Activated B cell treated with CpG ODN at 0.5 μM for 24 hours (primary cell): Measurements from ENCODE around the gene C12orf57. TPM values are rescaled to one million over a fixed set of nuclear protein-coding genes. Genes with fewer than 3 reads are reported as not detected.

Source experiments
- ATAC-seq: fragments of 200-7000 bp; cut with Tn5 transposase; one replicate; pipeline ENCODE4 v1.10.0; 2021; ENCODE audit warnings: low read depth, mild to moderate bottlenecking, moderate library complexity
- CTCF ChIA-PET: fragments of 350-600 bp; sonication (Branson Sonifier 250); formaldehyde crosslinking; loops from one replicate; lab custom pipeline; 2021; ENCODE audit warnings: antibody characterized with exemption; lab: Charles Lee
- POLR2A ChIA-PET: fragments of 350-600 bp; sonication (Branson Sonifier 250); formaldehyde crosslinking; loops from one replicate; lab custom pipeline; 2021; ENCODE audit warnings: antibody characterized with exemption; lab: Charles Lee
- DNase-seq: peaks from one replicate; pipeline ENCODE4 v3.0.0; 2022
- H3K27ac Mint-ChIP-seq: one replicate; pipeline ENCODE4 v1.8.0; 2020; ENCODE audit warnings: mixed read lengths
- H3K27me3 Mint-ChIP-seq: one replicate; pipeline ENCODE4 v1.8.0; 2021; ENCODE audit warnings: mixed read lengths
- H3K36me3 Mint-ChIP-seq: one replicate; pipeline ENCODE4 v1.8.0; 2021; ENCODE audit warnings: low read depth, mixed read lengths
- H3K4me1 Mint-ChIP-seq: one replicate; pipeline ENCODE4 v1.8.0; 2021; ENCODE audit warnings: mixed read lengths
- H3K4me3 Mint-ChIP-seq: one replicate; pipeline ENCODE4 v1.8.0; 2020; ENCODE audit warnings: mild to moderate bottlenecking, mixed read lengths
- H3K9me3 Mint-ChIP-seq: one replicate; pipeline ENCODE4 v1.8.0; 2020; ENCODE audit warnings: mixed read lengths
- intact Hi-C: fragments of 100-400 bp; cut with micrococcal nuclease; formaldehyde crosslinking; loops from one replicate; pipeline ENCODE4 v1.15.1; 2024
- total RNA-seq: library from RNA; stranded (reverse); gene quantifications from 2 replicates; pipeline ENCODE4 v1.2.3, GENCODE V29; 2022
- TF ChIP-seq, protein P1 (sequence below): fragments of 200-600 bp; IDR thresholded peaks from one replicate; pipeline ENCODE4 v1.8.0; 2022; ENCODE audit warnings: antibody characterized with exemption, mild to moderate bottlenecking

Gene C12orf57, protein sequence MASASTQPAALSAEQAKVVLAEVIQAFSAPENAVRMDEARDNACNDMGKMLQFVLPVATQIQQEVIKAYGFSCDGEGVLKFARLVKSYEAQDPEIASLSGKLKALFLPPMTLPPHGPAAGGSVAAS
- 54.8 and 63.4 TPM in 2 replicates for total RNA-seq

DNA sequence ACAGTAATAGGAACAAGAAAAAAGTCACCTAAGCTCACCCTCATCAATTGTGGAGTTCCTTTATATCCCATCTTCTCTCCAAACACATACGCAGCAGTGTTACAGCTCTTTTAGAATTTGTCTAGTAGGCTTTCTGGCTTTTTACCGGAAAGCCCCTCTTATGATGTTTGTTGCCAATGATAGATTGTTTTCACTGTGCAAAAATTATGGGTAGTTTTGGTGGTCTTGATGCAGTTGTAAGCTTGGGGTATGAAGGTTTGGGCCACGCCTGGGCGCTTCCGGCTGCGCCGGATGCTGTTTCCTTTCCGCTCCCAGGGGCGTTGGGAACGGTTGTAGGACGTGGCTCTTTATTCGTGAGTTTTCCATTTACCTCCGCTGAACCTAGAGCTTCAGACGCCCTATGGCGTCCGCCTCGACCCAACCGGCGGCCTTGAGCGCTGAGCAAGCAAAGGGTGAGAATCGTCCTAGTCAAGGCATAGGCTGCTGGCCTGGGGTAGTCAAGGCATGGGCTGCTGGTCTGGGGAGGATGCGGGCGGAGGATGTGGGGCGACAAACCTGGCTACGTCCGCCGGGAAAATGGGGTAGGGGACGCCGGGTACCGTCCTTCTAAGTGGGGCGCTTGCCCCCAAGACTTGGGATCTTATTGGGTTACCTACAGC, at the start of gene C12orf57, which contains the start of gene RNU7-1:
TSS of gene C12orf57 (plus strand) at position 301 of the 659 bp plus-strand sequence. CDS start at position 401, 100 bp downstream.
TSS of gene RNU7-1 (plus strand) at position 95 of the 659 bp plus-strand sequence.
- ATAC-seq = peak; percentile 63
- peak; percentile 73 for DNase-seq
- POLR2A ChIA-PET = interaction anchor here (0.6 to 24.6 kb wide), 47 partner anchors 9 to 1083 kb away, joined by 3 to 1516 read pairs (median 8); partner anchors contain the start of genes ATN1, C1RL, CDCA3 and COPS7A
- peak within 1 kb of the TSS; percentile 91 for H3K4me3 Mint-ChIP-seq
- TF ChIP-seq, protein P1, sequence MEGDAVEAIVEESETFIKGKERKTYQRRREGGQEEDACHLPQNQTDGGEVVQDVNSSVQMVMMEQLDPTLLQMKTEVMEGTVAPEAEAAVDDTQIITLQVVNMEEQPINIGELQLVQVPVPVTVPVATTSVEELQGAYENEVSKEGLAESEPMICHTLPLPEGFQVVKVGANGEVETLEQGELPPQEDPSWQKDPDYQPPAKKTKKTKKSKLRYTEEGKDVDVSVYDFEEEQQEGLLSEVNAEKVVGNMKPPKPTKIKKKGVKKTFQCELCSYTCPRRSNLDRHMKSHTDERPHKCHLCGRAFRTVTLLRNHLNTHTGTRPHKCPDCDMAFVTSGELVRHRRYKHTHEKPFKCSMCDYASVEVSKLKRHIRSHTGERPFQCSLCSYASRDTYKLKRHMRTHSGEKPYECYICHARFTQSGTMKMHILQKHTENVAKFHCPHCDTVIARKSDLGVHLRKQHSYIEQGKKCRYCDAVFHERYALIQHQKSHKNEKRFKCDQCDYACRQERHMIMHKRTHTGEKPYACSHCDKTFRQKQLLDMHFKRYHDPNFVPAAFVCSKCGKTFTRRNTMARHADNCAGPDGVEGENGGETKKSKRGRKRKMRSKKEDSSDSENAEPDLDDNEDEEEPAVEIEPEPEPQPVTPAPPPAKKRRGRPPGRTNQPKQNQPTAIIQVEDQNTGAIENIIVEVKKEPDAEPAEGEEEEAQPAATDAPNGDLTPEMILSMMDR = no peak
- H3K36me3 Mint-ChIP-seq = peaks cover 16% of the 10 kb centered on the region
- intact Hi-C loops = loop anchor here (1.0 to 5.0 kb wide), 12 partner anchors 7 to 192 kb away; partner anchors contain the start of genes C1R, C1RL, EMG1 and LPCAT3
- H3K9me3 Mint-ChIP-seq = no peaks in the 10 kb centered on the region
- peaks cover 69% of the 10 kb centered on the region for H3K4me1 Mint-ChIP-seq
- no peaks in the 10 kb centered on the region for H3K27me3 Mint-ChIP-seq
- CTCF ChIA-PET = interaction anchor here (0.7 to 14.9 kb wide), 19 partner anchors 9 to 169 kb away, joined by 3 to 571 read pairs (median 6); partner anchors contain the start of genes C1RL, EMG1, LPCAT3 and PHB2
- H3K27ac Mint-ChIP-seq = peak within 1 kb of the TSS; percentile 96

DNA sequence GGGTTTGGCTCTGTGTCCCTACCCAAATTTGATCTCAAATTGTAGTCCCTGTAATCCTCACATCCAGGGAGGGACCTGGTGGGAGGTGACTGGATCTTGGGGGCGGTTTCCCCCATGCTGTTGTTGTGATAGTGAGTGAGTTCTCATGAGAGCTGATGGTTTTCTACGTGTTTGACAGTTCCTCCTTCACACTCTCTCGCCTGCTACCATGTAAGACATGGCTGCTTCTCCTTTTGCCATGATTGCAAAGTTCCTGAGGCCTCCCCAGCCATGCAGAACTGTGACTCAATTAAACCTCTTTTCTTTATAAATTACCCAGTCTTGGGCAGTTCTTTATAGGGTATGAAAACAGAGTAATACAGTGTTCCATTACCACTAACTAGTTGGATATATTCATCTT, 49.5 kb upstream of the C12orf57 start:
- Mint-ChIP-seq H3K9me3 (no peaks in the 10 kb centered on the region), H3K27me3 (no peaks in the 10 kb centered on the region), H3K4me3 (no peak overlapping the region), H3K27ac (no peak overlapping the region), H3K4me1 (peaks cover 15% of the 10 kb centered on the region), H3K36me3 (no peaks in the 10 kb centered on the region)
- TF ChIP-seq, protein P1 = no peak
- ChIA-PET CTCF (no interaction called here), POLR2A (interaction anchor here (0.7 to 1.7 kb wide), 2 partner anchors 13 to 49 kb away, joined by 3 to 4 read pairs; partner anchors contain the start of genes C12orf57 and RNU7-1)
- no peak for ATAC-seq
- intact Hi-C loops = no loop called here
- DNase-seq = no peak

DNA sequence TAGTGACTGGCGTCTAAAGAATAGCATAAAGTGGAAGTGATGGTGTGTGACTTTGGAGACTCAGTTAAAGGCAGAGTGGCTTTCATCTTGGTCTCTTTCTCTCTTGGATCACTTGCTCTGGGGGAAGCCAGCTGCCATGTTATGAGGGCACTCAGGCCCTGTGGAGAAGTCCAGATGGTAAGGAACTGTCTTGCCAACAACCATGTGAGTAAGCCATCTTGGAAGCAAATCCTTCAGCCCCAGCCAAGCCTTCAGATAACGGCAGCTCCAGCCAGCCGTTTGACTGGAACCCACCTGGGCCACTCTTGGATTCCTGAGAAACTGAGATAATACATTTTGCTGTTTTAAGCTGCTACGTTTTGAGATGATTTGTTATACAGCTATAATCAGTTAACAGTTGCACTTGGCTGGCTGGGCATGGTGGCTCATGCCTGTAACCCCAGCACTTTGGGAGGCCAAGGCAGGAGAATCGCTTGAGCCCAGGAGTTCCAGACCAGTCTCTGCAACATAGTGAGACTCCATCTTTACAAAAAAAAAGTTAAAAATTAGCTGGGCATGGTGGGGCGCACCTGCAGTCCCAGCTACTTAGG, 46.9 kb upstream of the C12orf57 start:
- H3K4me3 Mint-ChIP-seq = no peak overlapping the region
- H3K27ac Mint-ChIP-seq = no peak overlapping the region
- ATAC-seq (no peak), DNase-seq (no peak)
- CTCF ChIA-PET = no interaction called here
- H3K9me3 Mint-ChIP-seq = no peaks in the 10 kb centered on the region
- TF ChIP-seq, protein P1 = no peak
- POLR2A ChIA-PET = no interaction called here
- intact Hi-C loops = no loop called here
- H3K4me1 Mint-ChIP-seq = peaks cover 9% of the 10 kb centered on the region
- H3K27me3 Mint-ChIP-seq = no peaks in the 10 kb centered on the region
- H3K36me3 Mint-ChIP-seq = no peaks in the 10 kb centered on the region

DNA sequence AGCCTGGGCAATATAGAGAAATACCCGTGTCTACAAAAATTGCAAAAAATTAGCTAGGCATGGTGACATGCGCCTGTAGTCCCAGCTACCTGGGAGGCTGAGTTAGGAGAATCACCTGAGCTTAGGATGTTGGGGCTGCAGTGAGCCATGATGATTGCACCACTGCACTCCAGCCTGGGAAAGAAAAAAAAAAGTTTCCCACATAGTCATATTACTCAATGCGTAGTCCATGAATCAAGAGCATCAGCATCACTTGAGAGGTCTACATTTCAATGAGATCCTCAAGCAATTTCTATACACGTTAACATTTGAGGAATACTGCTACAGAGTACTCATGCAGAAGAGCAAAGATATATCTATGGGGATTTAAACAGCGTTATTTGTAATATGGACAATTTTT, 44.4 kb upstream of the C12orf57 start:
- Mint-ChIP-seq H3K9me3 (no peaks in the 10 kb centered on the region), H3K4me3 (no peak overlapping the region), H3K36me3 (no peaks in the 10 kb centered on the region), H3K27me3 (no peaks in the 10 kb centered on the region), H3K4me1 (peaks cover 8% of the 10 kb centered on the region), H3K27ac (no peak overlapping the region)
- ATAC-seq = no peak
- no peak for DNase-seq
- ChIA-PET POLR2A (interaction anchor here (0.8 to 1.4 kb wide), 4 partner anchors 8 to 109 kb away, joined by 3 to 5 read pairs (median 3); partner anchors contain the start of genes C12orf57 and RNU7-1), CTCF (interaction anchor here (0.9 to 1.5 kb wide), 2 partner anchors 30 to 38 kb away, joined by 3 to 4 read pairs; no protein-coding TSS in a partner anchor)
- TF ChIP-seq, protein P1 = no peak
- intact Hi-C loops = no loop called here
